ELR (cell line): ENCODE measurements around the gene SMC1B.
"Not testable (repeated sequence)": the region's sequence is repeated elsewhere in the genome, so short reads cannot be mapped to it uniquely, and the experiment has no call there.

Source experiments
- DNase-seq: peaks from one replicate; pipeline ENCODE4 v3.0.0-alpha.2; 2015; ENCODE audit warnings: low read depth

The SMC1B gene

GRCh38 chr22:45413368-45414211, at the start of gene SMC1B, which contains the start of gene RIBC2:
TSS of gene SMC1B (minus strand) at chr22:45413599. CDS start at chr22:45413567, 32 bp downstream.
TSS of gene RIBC2 (plus strand) at chr22:45413693. CDS start at chr22:45413887, 194 bp downstream.
- DNase-seq = peak; percentile 78

GRCh38 chr22:45462034-45462655, 48.7 kb upstream of the SMC1B start:
- no peak for DNase-seq

GRCh38 chr22:45460288-45461109, 47.1 kb upstream of the SMC1B start:
- DNase-seq = no peak

- no peak for DNase-seq
These were observed 45.8 kb upstream of the SMC1B start for GRCh38 chr22:45459235-45459634.

GRCh38 chr22:45458532-45458931, 45.1 kb upstream of the SMC1B start:
- DNase-seq = no peak

- DNase-seq = no peak
These were observed 43.4 kb upstream of the SMC1B start for GRCh38 chr22:45456811-45457210.

- DNase-seq = no peak
These were observed 42.2 kb upstream of the SMC1B start for GRCh38 chr22:45455621-45456020.

GRCh38 chr22:45455212-45455611, 41.8 kb upstream of the SMC1B start:
- peak; percentile 12 for DNase-seq

- DNase-seq = no peak
These were observed 40.9 kb upstream of the SMC1B start for GRCh38 chr22:45454275-45454674.

GRCh38 chr22:45453764-45454163, 40.4 kb upstream of the SMC1B start:
- DNase-seq = no peak

- no peak for DNase-seq
These were observed 39.4 kb upstream of the SMC1B start for GRCh38 chr22:45452565-45453379.

GRCh38 chr22:45451972-45452371, 38.6 kb upstream of the SMC1B start:
- no peak for DNase-seq

- DNase-seq = peak; percentile 12
These were observed 37.7 kb upstream of the SMC1B start for GRCh38 chr22:45450921-45451651.

- DNase-seq = no peak
These were observed 36.8 kb upstream of the SMC1B start for GRCh38 chr22:45450101-45450785.

GRCh38 chr22:45449442-45449841, 36.0 kb upstream of the SMC1B start:
- DNase-seq = not testable (repeated sequence)

GRCh38 chr22:45448431-45448830, 35.0 kb upstream of the SMC1B start:
- no peak for DNase-seq

- not testable (repeated sequence) for DNase-seq
These were observed 34.2 kb upstream of the SMC1B start for GRCh38 chr22:45447596-45447995.

- no peak for DNase-seq
These were observed 32.8 kb upstream of the SMC1B start for GRCh38 chr22:45446216-45446615.

GRCh38 chr22:45445031-45445710, 31.8 kb upstream of the SMC1B start:
- DNase-seq = no peak

GRCh38 chr22:45444168-45444567, 30.8 kb upstream of the SMC1B start:
- no peak for DNase-seq
